ENCODE measurements around the gene PZP. TPM values are rescaled to one million over a fixed set of nuclear protein-coding genes. Genes with fewer than 3 reads are reported as not detected.

The PZP gene
- 1 to 10 TPM in 3 of 10 donors, under 1 TPM in 7; 0.15 to 1.6 (median 0.54) TPM for total RNA-seq
- polyA plus RNA-seq: 1 to 10 TPM in 1 of 2 donors, under 1 TPM in 1; 0.20 to 1.3 TPM
- long read RNA-seq, donor 1: 0 reads
- long read RNA-seq, donor 2: 0 reads
- long read RNA-seq, donor 3, partial matches to known transcripts: 0 of 2 reads
- long read RNA-seq, donor 3, other reads (novel, unspliced or antisense): 2 of 2 reads

DNA sequence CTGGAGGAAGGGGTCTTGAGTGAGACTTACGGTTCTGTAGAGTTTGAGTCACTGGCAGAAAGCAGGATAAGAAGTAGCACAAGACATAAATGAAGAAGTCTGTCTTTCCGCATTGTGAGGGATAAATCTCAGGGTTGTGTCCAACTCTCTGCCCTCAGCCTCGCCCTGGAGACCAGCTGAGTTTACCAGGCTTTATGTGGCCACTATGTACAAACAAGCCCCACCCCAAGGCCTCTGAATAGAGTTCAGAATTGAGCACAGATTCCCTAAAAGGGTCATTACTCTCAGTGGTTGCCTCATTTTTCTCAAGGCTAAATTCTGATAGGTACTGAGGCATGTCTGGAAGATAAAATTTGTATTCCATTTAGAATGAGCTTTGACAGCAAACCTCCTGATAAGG is at the start of gene PZP:
Gene PZP, minus strand, starts transcription at position 167 of the 400 bp plus-strand sequence. Its CDS starts 54 bp downstream, at position 113.
- Histone ChIP-seq H3K27ac (no peak within 1 kb of the TSS), H3K36me3 (no peaks in the 10 kb centered on the region), H3K4me1 (no peaks in the 10 kb centered on the region), H3K9me3 (no peaks in the 10 kb centered on the region), H3K27me3 (no peaks in the 10 kb centered on the region), H3K4me3 (no peak within 1 kb of the TSS)
- no peak for TF ChIP-seq CTCF (IDR thresholded peaks at IDR 0.05)
- DNase-seq: no peak
- 93 to 96% methylated on average over 3 of the region's 3 CpGs for WGBS, 2 donors
- intact Hi-C loops (cut with DNase I): no loop called here
- ATAC-seq: no peak

GRCh38 chr12:9256758-9257405 is 48.7 kb upstream of the PZP start:
- Histone ChIP-seq H3K4me3 (no peak overlapping the region), H3K36me3 (no peaks in the 10 kb centered on the region), H3K27ac (no peak overlapping the region), H3K27me3 (no peaks in the 10 kb centered on the region), H3K9me3 (peaks cover 0 to 12% (median 0%) of the 10 kb centered on the region in 11 donors), H3K4me1 (no peaks in the 10 kb centered on the region)
- no peak for TF ChIP-seq CTCF (IDR thresholded peaks at IDR 0.05)
- 71 to 76% methylated on average over 1 of the region's 1 CpG for WGBS, 2 donors
- ATAC-seq (no peak), DNase-seq (no peak)
- intact Hi-C loops (cut with DNase I): no loop called here

DNA sequence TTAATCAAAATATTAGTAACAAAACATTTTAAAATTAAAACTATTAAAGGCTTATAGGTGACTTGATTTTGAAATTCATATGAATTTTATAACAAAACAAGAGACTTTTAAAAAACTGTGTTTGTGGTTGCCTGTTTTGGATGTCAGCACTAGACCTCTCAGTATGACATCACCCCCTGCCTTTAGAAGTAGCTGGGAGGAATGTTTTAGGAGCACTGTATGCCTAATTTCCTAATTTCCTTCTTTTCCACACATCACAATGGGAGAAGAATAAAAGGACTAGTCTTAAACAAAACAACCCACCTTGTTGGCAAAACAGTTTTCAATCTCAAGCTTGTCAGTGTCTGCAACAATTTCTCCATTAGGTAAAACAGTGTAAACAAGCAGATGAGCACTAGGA is 48.1 kb upstream of the PZP start:
- Histone ChIP-seq H3K27me3 (no peaks in the 10 kb centered on the region), H3K36me3 (no peaks in the 10 kb centered on the region), H3K27ac (no peak overlapping the region), H3K9me3 (peaks cover 0 to 12% (median 0%) of the 10 kb centered on the region in 11 donors), H3K4me1 (no peaks in the 10 kb centered on the region), H3K4me3 (no peak overlapping the region)
- no peak for DNase-seq
- no peak for ATAC-seq
- TF ChIP-seq CTCF (IDR thresholded peaks at IDR 0.05): no peak
- intact Hi-C loops (cut with DNase I): no loop called here

GRCh38 chr12:9255837-9256236 is 47.6 kb upstream of the PZP start:
- 40 to 80% methylated on average over 2 of the region's 2 CpGs for WGBS, 2 donors

More at GRCh38 chr12:9255837-9256236, 47.6 kb upstream of the PZP start:
- no peak overlapping the region for H3K27ac ChIP-seq
- ATAC-seq: no peak
- H3K27me3 ChIP-seq: no peaks in the 10 kb centered on the region
- intact Hi-C loops (cut with DNase I): no loop called here
- DNase-seq: no peak
- H3K9me3 ChIP-seq: peaks cover 0 to 12% (median 0%) of the 10 kb centered on the region in 11 donors
- no peaks in the 10 kb centered on the region for H3K36me3 ChIP-seq
- no peaks in the 10 kb centered on the region for H3K4me1 ChIP-seq
- no peak for TF ChIP-seq CTCF (IDR thresholded peaks at IDR 0.05)
- no peak overlapping the region for H3K4me3 ChIP-seq

Data from heart right ventricle (tissue), 16 donors.